ENCODE data around the gene EDNRA. TPM values are rescaled to one million over a fixed set of nuclear protein-coding genes. Genes with fewer than 3 reads are reported as not detected.

EDNRA gene
- total and polyA plus RNA-seq, 2 of the 8 experiments (the other 6 are each of a cell fraction or from before 2014, with no cell fraction given): 1.7 to 3.3 TPM

DNA sequence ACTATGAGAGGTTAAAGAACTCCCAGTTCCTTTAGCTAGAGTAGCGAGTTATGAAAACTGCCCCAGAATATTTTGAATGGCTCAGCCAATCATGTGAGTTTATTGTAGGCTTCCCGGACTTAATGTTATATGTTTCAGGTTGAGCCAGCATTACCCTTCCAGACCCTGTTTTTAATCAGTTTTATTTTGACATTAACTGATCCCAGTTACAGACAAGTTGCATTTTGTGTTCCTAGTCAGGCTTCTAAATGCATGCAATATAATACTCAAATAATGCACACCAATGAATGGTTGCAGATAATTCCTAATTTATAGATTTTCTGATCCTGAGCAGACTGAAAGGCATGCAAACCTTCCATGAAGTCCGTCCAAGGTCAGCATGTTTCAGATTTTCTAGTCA is 57.8 kb downstream of the EDNRA start:
- Histone ChIP-seq H3K79me2 (ENCODE audit: control insufficient read depth in 1 of 2, insufficient read depth in 2 of 2, low read length in 2 of 2) (no peaks in the 10 kb centered on the region), H4K5ac (ENCODE audit: insufficient read length, low read depth, low read length) (no peak overlapping the region), H4K8ac (ENCODE audit: extremely low read depth, insufficient read depth, low read length) (no peak overlapping the region), H2AFZ (ENCODE audit: low read length) (no peak overlapping the region), H3K27ac (ENCODE audit: low read depth, low read length) (no peak overlapping the region), H3K27me3 (replicated peaks in 1 of 4; ENCODE audit: control insufficient read depth in 3 of 4, extremely low read depth in 1 of 4, insufficient read depth in 3 of 4, low read length in 3 of 4) (no peaks in the 10 kb centered on the region), H2BK120ac (replicated peaks; ENCODE audit: low read depth, low read length) (no peak overlapping the region), H4K91ac (replicated peaks; ENCODE audit: insufficient read length, low read length) (no peak overlapping the region), H3K14ac (ENCODE audit: insufficient read length) (no peak overlapping the region), H3K18ac (ENCODE audit: extremely low read depth, low read length) (no peak overlapping the region), H3K9ac (replicated peaks in 1 of 4; ENCODE audit: extremely low read depth in 1 of 4, low read depth in 3 of 4, low read length in 3 of 4) (no peak overlapping the region), H2AK5ac (ENCODE audit: low read depth, low read length) (no peak overlapping the region), H3K79me1 (ENCODE audit: low read depth, low read length) (no peaks in the 10 kb centered on the region), H3K56ac (replicated peaks; ENCODE audit: insufficient read length, low read depth, low read length) (no peak overlapping the region), H3K4me1 (replicated peaks in 1 of 4; ENCODE audit: control insufficient read depth in 3 of 4, insufficient read depth in 4 of 4, low read length in 3 of 4) (no peaks in the 10 kb centered on the region), H3K4me3 (ENCODE audit: extremely low read depth in 1 of 4, insufficient read depth in 2 of 4, low read depth in 3 of 4, low read length in 4 of 4) (no peak overlapping the region), H3K36me3 (ENCODE audit: control insufficient read depth in 2 of 4, insufficient read depth in 4 of 4, low read length in 3 of 4) (no peaks in the 10 kb centered on the region), H2BK20ac (ENCODE audit: low read length) (no peak overlapping the region), H3K4me2 (ENCODE audit: insufficient read depth in 1 of 2, low read depth in 2 of 2, low read length in 2 of 2) (no peak overlapping the region), H2BK12ac (ENCODE audit: low read depth, low read length) (no peak overlapping the region), H3K4ac (replicated peaks; ENCODE audit: insufficient read length, low read depth, low read length) (no peak overlapping the region), H4K20me1 (replicated peaks in 1 of 2; ENCODE audit: control insufficient read depth in 1 of 2, insufficient read depth in 2 of 2, low read length in 2 of 2) (no peaks in the 10 kb centered on the region), H3K23ac (ENCODE audit: insufficient read length) (no peak overlapping the region), H3K9me3 (ENCODE audit: insufficient read depth in 2 of 2, low read depth in 1 of 2, low read length in 1 of 2) (no peaks in the 10 kb centered on the region), H2BK5ac (ENCODE audit: low read depth, low read length) (no peak overlapping the region), H2BK15ac (ENCODE audit: low read length) (no peak overlapping the region), H3K23me2 (ENCODE audit: low read depth, low read length) (no peaks in the 10 kb centered on the region)
- ChIA-PET POLR2A (ENCODE audit: partially characterized antibody) (no interaction called here), CTCF (ENCODE audit: partially characterized antibody) (interaction anchor here (0.7 to 2.8 kb wide), 4 partner anchors 8 to 20 kb away, joined by 3 to 9 read pairs (median 3); no protein-coding TSS in a partner anchor)
- 97% methylated on average over 3 of the region's 3 CpGs; no CpG with 5 or more reads in 1 of the 2 experiments for WGBS, 2 experiments (ENCODE audit: extremely low coverage in 1 of 2, insufficient coverage in 1 of 2, insufficient read length in 1 of 2, insufficient replicate concordance in 2 of 2, low coverage in 1 of 2, low lambda C conversion rate in 2 of 2, missing lambda C conversion rate in 1 of 2)
- FAIRE-seq (no peak), DNase-seq (ENCODE audit: low read depth in 1 of 2, low spot score in 2 of 2) (no peak)
- TF ChIP-seq SIRT6 (IDR thresholded peaks at IDR 0.05; ENCODE audit: low read length) (no peak), EGR1 (IDR thresholded peaks at IDR 0.05; ENCODE audit: borderline replicate concordance, low read depth, low read length) (no peak), KDM5A (IDR thresholded peaks at IDR 0.05; ENCODE audit: low read length) (no peak), CTBP2 (IDR thresholded peaks at IDR 0.05; ENCODE audit: borderline replicate concordance, insufficient read depth, insufficient read length, low read length) (no peak), KDM4A (IDR thresholded peaks at IDR 0.05; ENCODE audit: low read depth, low read length, severe bottlenecking) (no peak)

Data from H1 (cell line).